NCI-H526 (cell line): ENCODE results near the gene GRM7.

Experiments used
- DNase-seq, 2 experiments: peaks; one replicate each; lab custom pipeline; 2025; lab: John Stamatoyannopoulos, UW

GRM7 gene

GRCh38 chr3:7504886-7505775 lies 644.2 kb downstream of the GRM7 start:
- DNase-seq = no peak

- no peak for DNase-seq
Observed at GRCh38 chr3:7506606-7507180, 645.8 kb downstream of the GRM7 start.

- DNase-seq = no peak
Observed at GRCh38 chr3:7508821-7509220, 647.9 kb downstream of the GRM7 start.

GRCh38 chr3:7512048-7512447 lies 651.1 kb downstream of the GRM7 start:
- DNase-seq = no peak

GRCh38 chr3:7518026-7518425 lies 657.1 kb downstream of the GRM7 start:
- DNase-seq = no peak

- no peak for DNase-seq
Observed at GRCh38 chr3:7518456-7518855, 657.5 kb downstream of the GRM7 start.

- no peak for DNase-seq
Observed at GRCh38 chr3:7520059-7520458, 659.1 kb downstream of the GRM7 start.

GRCh38 chr3:7520593-7520992 lies 659.7 kb downstream of the GRM7 start:
- no peak for DNase-seq

GRCh38 chr3:7536510-7536909 lies 675.6 kb downstream of the GRM7 start:
- no peak for DNase-seq

- no peak for DNase-seq
Observed at GRCh38 chr3:7536921-7537320, 676.0 kb downstream of the GRM7 start.

GRCh38 chr3:7543294-7543880 lies 682.5 kb downstream of the GRM7 start:
- no peak for DNase-seq

GRCh38 chr3:7545334-7545733 lies 684.4 kb downstream of the GRM7 start:
- no peak for DNase-seq

- DNase-seq = peak; percentile 5 to 20
Observed at GRCh38 chr3:7546253-7546652, 685.3 kb downstream of the GRM7 start.

GRCh38 chr3:7547826-7548225 lies 686.9 kb downstream of the GRM7 start:
- no peak for DNase-seq

- no peak for DNase-seq
Observed at GRCh38 chr3:7562892-7563291, 702.0 kb downstream of the GRM7 start.

- DNase-seq = no peak
Observed at GRCh38 chr3:7565574-7565973, 704.7 kb downstream of the GRM7 start.

- DNase-seq = no peak
Observed at GRCh38 chr3:7567160-7567559, 706.2 kb downstream of the GRM7 start.

GRCh38 chr3:7568526-7569184 lies 707.7 kb downstream of the GRM7 start:
- DNase-seq = no peak

GRCh38 chr3:7573330-7573729 lies 712.4 kb downstream of the GRM7 start:
- no peak for DNase-seq

- no peak for DNase-seq
Observed at GRCh38 chr3:7574435-7574834, 713.5 kb downstream of the GRM7 start.

GRCh38 chr3:7576071-7576470 lies 715.2 kb downstream of the GRM7 start:
- DNase-seq = no peak

- DNase-seq = no peak
Observed at GRCh38 chr3:7576506-7576905, 715.6 kb downstream of the GRM7 start.

GRCh38 chr3:7577513-7577912 lies 716.6 kb downstream of the GRM7 start:
- no peak for DNase-seq
